ENCODE results near the gene ANGPTL2.

- TF ChIP-seq SIN3A (IDR thresholded peaks at IDR 0.05; ENCODE audit: borderline replicate concordance, insufficient read depth, low read length): no peak
- TF ChIP-seq POLR2AphosphoS5 (IDR thresholded peaks at IDR 0.05; ENCODE audit: low read depth, low read length): no peak
These were observed at the start of gene ANGPTL2 for GRCh38 chr9:127122176-127123063.

Measured in PFSK-1 (cell line).